Ishikawa (cell line): ENCODE data around the gene MND1.

ENCODE experiments used
- CEBPB ChIP-seq: IDR thresholded peaks from 2 replicates; pipeline ENCODE4 v1.6.1; 2012
- CREB1 ChIP-seq: IDR thresholded peaks from 2 replicates; pipeline ENCODE4 v1.6.1; 2012; ENCODE audit warnings: low read depth
- EGR1 ChIP-seq: IDR thresholded peaks from 2 replicates; pipeline ENCODE4 v1.6.1; 2012
- EP300 ChIP-seq: IDR thresholded peaks from 2 replicates; pipeline ENCODE4 v1.6.1; 2012; ENCODE audit warnings: borderline replicate concordance
- FOXM1 ChIP-seq: IDR thresholded peaks from 2 replicates; pipeline ENCODE4 v1.6.1; 2012; ENCODE audit warnings: low read depth, borderline replicate concordance
- MAX ChIP-seq: IDR thresholded peaks from 2 replicates; pipeline ENCODE4 v1.6.1; 2012
- NFIC ChIP-seq: IDR thresholded peaks from 2 replicates; pipeline ENCODE4 v1.6.1; 2012
- RAD21 ChIP-seq: IDR thresholded peaks from 2 replicates; pipeline ENCODE4 v1.6.1; 2012; ENCODE audit warnings: low read depth
- REST ChIP-seq: IDR thresholded peaks from 2 replicates; pipeline ENCODE4 v1.6.1; 2012; ENCODE audit warnings: low read depth, mild to moderate bottlenecking
- TAF1 ChIP-seq: IDR thresholded peaks from 2 replicates; pipeline ENCODE4 v1.6.1; 2012; ENCODE audit warnings: low read depth, mild to moderate bottlenecking
- TCF12 ChIP-seq: IDR thresholded peaks from 2 replicates; pipeline ENCODE4 v1.6.1; 2012; ENCODE audit warnings: low read depth
- TEAD4 ChIP-seq: IDR thresholded peaks from 2 replicates; pipeline ENCODE4 v1.6.1; 2012
- USF1 ChIP-seq: IDR thresholded peaks from 2 replicates; pipeline ENCODE4 v1.6.1; 2012
- YY1 ChIP-seq: IDR thresholded peaks from 2 replicates; pipeline ENCODE4 v1.6.1; 2012; ENCODE audit warnings: low read depth
- ZBTB7A ChIP-seq: IDR thresholded peaks from 2 replicates; pipeline ENCODE4 v1.6.1; 2012; ENCODE audit warnings: low read depth

The MND1 gene

GRCh38 chr4:153416456-153416855 lies 72.0 kb downstream of the MND1 start:
- TF ChIP-seq CEBPB = peak; percentile 86

GRCh38 chr4:153418121-153418520 lies 73.6 kb downstream of the MND1 start:
- TF ChIP-seq MAX = no peak
- TF ChIP-seq CREB1 = no peak
- no peak for TF ChIP-seq EP300
- no peak for TF ChIP-seq NFIC
- TF ChIP-seq USF1 = no peak
- TF ChIP-seq FOXM1 = no peak
- no peak for TF ChIP-seq TCF12
- TF ChIP-seq ZBTB7A = no peak
- TF ChIP-seq TAF1 = no peak
- no peak for TF ChIP-seq YY1
- TF ChIP-seq CEBPB = no peak
- TF ChIP-seq REST = no peak
- no peak for TF ChIP-seq EGR1
- no peak for TF ChIP-seq TEAD4
- no peak for TF ChIP-seq RAD21

- TF ChIP-seq FOXM1 (no peak), EGR1 (no peak), CEBPB (no peak), CREB1 (no peak), USF1 (no peak), RAD21 (no peak), NFIC (no peak), MAX (no peak), REST (no peak), EP300 (no peak), ZBTB7A (no peak), TEAD4 (no peak), TCF12 (no peak), YY1 (no peak)
These were observed 74.1 kb downstream of the MND1 start for GRCh38 chr4:153418558-153418957.

GRCh38 chr4:153419029-153419428 lies 74.5 kb downstream of the MND1 start:
- TF ChIP-seq CREB1 (no peak), REST (no peak), ZBTB7A (no peak), EP300 (no peak), RAD21 (no peak), EGR1 (no peak), USF1 (no peak), FOXM1 (no peak), YY1 (no peak), TAF1 (no peak), TCF12 (no peak), TEAD4 (no peak), NFIC (no peak), CEBPB (no peak), MAX (no peak)
